GM23248 (cell line): ENCODE results near the gene DDC.

Experiments used
- EZH2 ChIP-seq: fragments of 200-600 bp; sonication (generic); IDR thresholded peaks from 2 replicates; pipeline ENCODE4 v1.6.1; 2018; ENCODE audit warnings: antibody characterized with exemption, mild to moderate bottlenecking; ENCODE audit not compliant: insufficient read depth, poor library complexity, severe bottlenecking
- EZH2phosphoT487 ChIP-seq: fragments of 200-600 bp; sonication (generic); IDR thresholded peaks from 2 replicates; pipeline ENCODE4 v1.6.1; 2018; ENCODE audit warnings: antibody characterized with exemption, moderate library complexity, mild to moderate bottlenecking, low read depth; ENCODE audit not compliant: insufficient read depth

- no peak for TF ChIP-seq EZH2phosphoT487
- TF ChIP-seq EZH2: no peak
These were observed 25.5 kb downstream of the DDC start for GRCh38 chr7:50539725-50540124.
